ENCODE measurements around the gene UBAC1.

UBAC1 gene

DNA sequence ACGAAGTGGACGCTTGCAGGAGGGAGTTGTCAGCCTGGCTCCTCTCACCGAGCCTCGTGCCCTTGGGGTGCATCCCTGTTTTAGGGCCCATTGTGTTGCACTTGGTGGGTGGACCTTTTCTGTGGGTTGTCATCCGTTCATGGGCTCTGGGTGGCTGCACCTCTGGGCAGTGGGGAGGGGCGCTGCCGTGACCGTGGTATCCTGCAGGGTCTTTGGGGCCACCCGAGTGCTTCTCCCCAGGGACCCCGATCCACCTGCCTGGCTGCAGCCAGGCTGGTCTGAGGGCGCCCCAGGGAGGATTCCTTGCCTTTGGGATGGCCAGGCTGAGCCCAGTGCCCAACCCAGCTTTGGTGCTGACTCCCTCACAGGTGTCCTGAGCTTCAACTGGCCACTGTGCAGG, 41.0 kb upstream of the UBAC1 start:
- no peak for TF ChIP-seq JUND (IDR thresholded peaks at IDR 0.05; ENCODE audit: low read depth)
- in situ Hi-C loops (cut with HindIII; ENCODE audit: low pct_unique_long_range_greater_than_20kb, low sequenced_read_pairs), result no loop called here
- no peak for DNase-seq (ENCODE audit: low read depth in 1 of 2, low spot score in 1 of 2)

DNA sequence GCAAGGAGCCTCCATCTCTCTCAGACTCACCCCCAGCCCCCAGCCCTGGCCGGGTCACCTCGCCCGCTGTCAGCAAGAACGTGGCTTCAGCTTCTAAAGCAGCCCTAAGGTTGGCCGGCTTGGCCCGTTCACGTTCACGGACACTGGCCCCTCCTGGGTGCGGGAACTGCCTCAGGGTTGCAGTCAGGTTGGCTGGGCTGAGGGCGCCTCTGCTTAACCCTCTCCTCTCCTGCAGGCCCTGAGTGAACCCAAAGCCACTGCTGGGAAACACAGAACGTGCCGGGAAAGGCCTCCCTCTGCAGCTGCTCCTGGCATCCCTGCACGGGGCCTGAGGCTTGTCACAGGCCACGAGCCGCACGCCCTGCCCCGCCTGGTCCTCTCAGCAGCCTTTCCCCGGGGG, 40.1 kb upstream of the UBAC1 start:
- peak in 1 of 2 experiments; percentile 21 for DNase-seq (ENCODE audit: low read depth in 1 of 2, low spot score in 1 of 2)
- TF ChIP-seq JUND (IDR thresholded peaks at IDR 0.05; ENCODE audit: low read depth), result no peak
- in situ Hi-C loops (cut with HindIII; ENCODE audit: low pct_unique_long_range_greater_than_20kb, low sequenced_read_pairs), result no loop called here

GRCh38 chr9:135998410-135999071, 37.4 kb upstream of the UBAC1 start:
- TF ChIP-seq JUND (IDR thresholded peaks at IDR 0.05; ENCODE audit: low read depth), result no peak
- in situ Hi-C loops (cut with HindIII; ENCODE audit: low pct_unique_long_range_greater_than_20kb, low sequenced_read_pairs), result no loop called here
- no peak for DNase-seq (ENCODE audit: low read depth in 1 of 2, low spot score in 1 of 2)

DNA sequence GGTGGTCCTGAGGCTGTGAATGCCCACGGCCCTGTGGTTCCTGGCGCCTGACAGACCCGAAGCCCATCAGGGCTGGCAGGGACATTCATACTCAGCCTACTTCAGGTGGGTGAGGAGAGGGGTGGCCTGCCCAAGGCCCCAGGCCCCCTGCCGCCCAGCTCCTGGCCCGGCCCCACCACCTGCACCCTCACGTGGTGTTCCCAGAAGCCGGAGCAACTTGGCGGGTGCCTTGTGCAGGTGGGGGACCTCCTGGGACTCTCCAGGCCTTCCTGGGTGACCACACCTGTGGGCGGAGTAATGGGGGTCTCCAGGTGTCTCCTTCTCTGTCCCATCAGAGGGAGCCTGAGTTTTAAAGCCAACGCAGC, 36.8 kb upstream of the UBAC1 start:
- no peak for DNase-seq (ENCODE audit: low read depth in 1 of 2, low spot score in 1 of 2)
- in situ Hi-C loops (cut with HindIII; ENCODE audit: low pct_unique_long_range_greater_than_20kb, low sequenced_read_pairs), result no loop called here
- no peak for TF ChIP-seq JUND (IDR thresholded peaks at IDR 0.05; ENCODE audit: low read depth)

- TF ChIP-seq JUND (IDR thresholded peaks at IDR 0.05; ENCODE audit: low read depth), result no peak
- no peak for DNase-seq (ENCODE audit: low read depth in 1 of 2, low spot score in 1 of 2)
- in situ Hi-C loops (cut with HindIII; ENCODE audit: low pct_unique_long_range_greater_than_20kb, low sequenced_read_pairs), result no loop called here
These were observed 36.2 kb upstream of the UBAC1 start for GRCh38 chr9:135997090-135998015.

DNA sequence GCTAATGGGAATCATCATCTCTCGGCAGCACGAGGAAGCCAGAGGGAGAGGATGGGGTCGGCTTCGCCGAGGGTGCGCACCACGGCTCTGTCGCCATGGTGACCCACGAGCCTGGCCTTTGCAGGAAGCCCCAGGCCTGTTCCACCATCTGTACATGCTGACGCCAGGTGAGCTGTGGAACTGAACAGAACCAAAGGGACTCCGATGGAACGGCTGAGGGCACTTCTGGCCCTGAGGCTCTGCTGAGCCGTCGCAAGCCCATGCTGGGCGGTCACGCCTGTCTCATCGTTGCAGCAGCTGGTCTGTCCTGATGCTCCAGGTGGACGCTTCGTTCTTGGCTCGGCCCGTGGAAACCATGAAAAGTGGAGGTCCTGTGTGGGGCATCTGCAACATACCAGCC, 34.6 kb upstream of the UBAC1 start:
- DNase-seq (ENCODE audit: low read depth in 1 of 2, low spot score in 1 of 2), result no peak
- in situ Hi-C loops (cut with HindIII; ENCODE audit: low pct_unique_long_range_greater_than_20kb, low sequenced_read_pairs), result no loop called here
- no peak for TF ChIP-seq JUND (IDR thresholded peaks at IDR 0.05; ENCODE audit: low read depth)

DNA sequence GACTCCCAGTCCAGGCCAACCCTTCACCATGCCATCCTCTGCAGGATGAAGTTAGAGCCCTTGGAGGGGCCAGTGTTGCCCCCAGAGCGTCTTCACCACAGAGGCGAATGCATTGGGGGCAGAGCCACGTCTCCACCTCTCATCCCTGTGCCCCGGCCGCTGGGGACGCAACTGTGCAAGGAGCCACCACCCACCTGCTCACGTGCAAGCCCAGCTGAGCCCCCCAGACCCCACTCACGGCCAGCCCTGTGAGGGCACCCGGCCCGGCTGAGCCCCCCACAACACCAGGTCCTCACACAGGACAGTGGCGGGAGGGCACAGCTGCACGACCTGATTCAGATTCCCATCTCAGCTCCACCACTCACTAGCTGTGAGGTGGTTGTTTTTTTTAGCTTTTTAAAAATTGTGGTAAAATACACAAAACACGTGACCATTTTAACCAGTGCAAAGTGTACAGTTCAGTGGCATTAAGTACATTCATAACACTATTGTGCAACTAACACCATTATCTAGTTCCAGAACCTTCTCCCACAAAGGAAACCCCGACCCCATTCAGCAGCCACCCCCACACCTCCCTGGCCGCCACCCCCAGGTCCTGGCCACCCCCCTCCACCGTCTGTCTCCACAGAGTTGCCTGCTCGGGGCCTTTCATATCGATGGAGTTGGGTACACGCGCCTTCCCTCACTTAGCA, 33.5 kb upstream of the UBAC1 start:
- DNase-seq (ENCODE audit: low read depth in 1 of 2, low spot score in 1 of 2), result no peak
- no peak for TF ChIP-seq JUND (IDR thresholded peaks at IDR 0.05; ENCODE audit: low read depth)
- in situ Hi-C loops (cut with HindIII; ENCODE audit: low pct_unique_long_range_greater_than_20kb, low sequenced_read_pairs), result no loop called here

DNA sequence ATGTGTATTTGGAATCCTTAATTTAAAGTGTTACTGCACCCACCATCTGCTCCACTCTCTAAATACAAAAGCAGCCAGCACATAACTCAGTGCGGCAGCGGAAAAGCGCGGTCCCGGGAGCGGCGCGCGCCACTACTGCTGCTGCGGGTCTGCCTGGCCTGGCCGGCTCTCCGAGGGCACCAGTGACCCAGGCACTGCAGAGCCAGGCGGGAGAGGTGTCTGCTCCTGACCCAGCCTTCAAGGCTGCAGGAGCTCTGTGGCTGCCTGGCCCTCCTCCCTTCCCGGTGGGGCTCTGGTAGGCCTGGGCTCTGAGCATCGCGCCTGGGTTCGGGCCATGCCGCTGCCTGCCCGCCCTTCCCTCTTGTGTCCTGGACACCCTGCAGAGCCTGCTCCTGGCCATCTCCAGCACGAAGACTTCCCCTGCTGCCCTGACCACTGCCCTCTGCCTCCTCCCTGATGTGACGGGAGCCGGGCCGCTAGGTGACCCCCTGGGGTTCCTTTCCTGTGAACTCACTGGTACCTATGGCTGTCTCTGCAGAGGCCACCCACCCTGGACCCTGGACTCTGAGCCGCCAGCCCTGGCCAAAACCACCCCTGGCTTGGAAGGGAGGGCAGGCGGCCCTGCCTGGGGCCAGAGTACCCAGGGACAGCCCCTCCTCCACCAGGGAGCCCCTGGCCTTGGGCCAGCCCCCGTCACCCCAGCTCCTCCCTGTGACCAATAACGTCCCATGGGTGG, 32.8 kb upstream of the UBAC1 start:
- no peak for TF ChIP-seq JUND (IDR thresholded peaks at IDR 0.05; ENCODE audit: low read depth)
- in situ Hi-C loops (cut with HindIII; ENCODE audit: low pct_unique_long_range_greater_than_20kb, low sequenced_read_pairs), result no loop called here
- DNase-seq (ENCODE audit: low read depth in 1 of 2, low spot score in 1 of 2), result no peak

DNA sequence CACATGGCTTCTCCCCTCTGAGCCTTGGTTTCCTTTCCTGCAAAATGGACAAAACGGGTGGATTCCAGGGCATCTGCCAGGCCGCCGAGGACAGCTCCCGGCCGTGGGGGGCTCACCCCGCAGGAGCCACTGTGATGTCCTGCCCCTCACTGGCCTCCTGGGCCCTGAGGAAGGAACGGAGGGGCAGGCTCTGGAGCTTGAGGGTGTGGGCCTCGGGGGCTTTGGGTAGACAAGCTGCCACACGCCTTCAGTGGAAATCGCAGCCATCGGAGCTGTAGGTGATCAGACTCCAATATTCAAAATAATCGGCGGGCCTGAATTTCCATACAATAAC, 32.2 kb upstream of the UBAC1 start:
- TF ChIP-seq JUND (IDR thresholded peaks at IDR 0.05; ENCODE audit: low read depth), result no peak
- DNase-seq (ENCODE audit: low read depth in 1 of 2, low spot score in 1 of 2), result no peak
- in situ Hi-C loops (cut with HindIII; ENCODE audit: low pct_unique_long_range_greater_than_20kb, low sequenced_read_pairs), result no loop called here

- in situ Hi-C loops (cut with HindIII; ENCODE audit: low pct_unique_long_range_greater_than_20kb, low sequenced_read_pairs), result no loop called here
- no peak for DNase-seq (ENCODE audit: low read depth in 1 of 2, low spot score in 1 of 2)
- no peak for TF ChIP-seq JUND (IDR thresholded peaks at IDR 0.05; ENCODE audit: low read depth)
These were observed 31.6 kb upstream of the UBAC1 start for GRCh38 chr9:135992486-135993408.

DNA sequence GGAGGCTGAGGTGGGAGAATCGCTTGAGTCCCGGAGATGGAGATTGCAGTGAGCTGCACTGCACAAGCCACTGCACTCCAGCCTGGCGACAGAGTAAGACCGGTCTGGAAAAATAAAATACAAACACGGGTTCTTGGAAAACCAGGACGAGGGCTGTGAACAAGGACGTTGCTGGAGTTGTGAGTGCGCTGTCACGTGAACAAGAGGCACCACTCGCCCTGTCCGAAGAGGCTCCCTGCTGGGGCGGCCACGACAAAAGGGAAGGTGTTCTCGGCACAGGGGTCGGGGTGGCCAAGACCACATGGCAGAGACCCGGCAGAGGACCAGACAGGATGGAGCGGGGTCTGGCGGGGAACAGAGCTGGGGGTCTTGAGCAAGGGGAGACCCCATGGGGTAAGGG, 30.6 kb upstream of the UBAC1 start:
- in situ Hi-C loops (cut with HindIII; ENCODE audit: low pct_unique_long_range_greater_than_20kb, low sequenced_read_pairs), result no loop called here
- no peak for TF ChIP-seq JUND (IDR thresholded peaks at IDR 0.05; ENCODE audit: low read depth)
- DNase-seq (ENCODE audit: low read depth in 1 of 2, low spot score in 1 of 2), result no peak
